SW 1271 (cell line): ENCODE measurements around the gene ACTR5.
"Not testable (repeated sequence)": the region's sequence is repeated elsewhere in the genome, so short reads cannot be mapped to it uniquely, and the experiment has no call there.

Experiments used
- DNase-seq, 2 experiments: peaks; one replicate each; lab custom pipeline; 2025; lab: John Stamatoyannopoulos, UW

Gene ACTR5

DNA sequence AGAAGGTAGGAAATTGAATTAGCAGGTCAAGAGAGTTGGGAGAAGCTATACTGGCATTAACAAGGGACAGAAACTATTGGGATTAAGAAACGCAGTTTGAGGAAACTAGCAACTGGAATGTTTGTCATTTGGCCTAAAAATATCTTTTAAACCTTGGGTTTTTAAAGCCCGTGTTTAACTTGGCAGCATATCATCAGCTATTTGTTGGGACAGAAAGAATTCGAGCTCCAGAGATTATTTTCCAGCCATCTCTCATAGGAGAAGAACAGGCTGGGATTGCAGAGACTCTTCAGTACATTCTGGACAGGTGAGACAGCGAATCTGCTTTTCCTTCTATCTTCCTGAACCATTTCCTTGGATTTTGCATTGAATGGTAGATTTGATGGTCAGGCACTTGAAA lies 17.8 kb downstream of the ACTR5 start:
- DNase-seq, result no peak

DNA sequence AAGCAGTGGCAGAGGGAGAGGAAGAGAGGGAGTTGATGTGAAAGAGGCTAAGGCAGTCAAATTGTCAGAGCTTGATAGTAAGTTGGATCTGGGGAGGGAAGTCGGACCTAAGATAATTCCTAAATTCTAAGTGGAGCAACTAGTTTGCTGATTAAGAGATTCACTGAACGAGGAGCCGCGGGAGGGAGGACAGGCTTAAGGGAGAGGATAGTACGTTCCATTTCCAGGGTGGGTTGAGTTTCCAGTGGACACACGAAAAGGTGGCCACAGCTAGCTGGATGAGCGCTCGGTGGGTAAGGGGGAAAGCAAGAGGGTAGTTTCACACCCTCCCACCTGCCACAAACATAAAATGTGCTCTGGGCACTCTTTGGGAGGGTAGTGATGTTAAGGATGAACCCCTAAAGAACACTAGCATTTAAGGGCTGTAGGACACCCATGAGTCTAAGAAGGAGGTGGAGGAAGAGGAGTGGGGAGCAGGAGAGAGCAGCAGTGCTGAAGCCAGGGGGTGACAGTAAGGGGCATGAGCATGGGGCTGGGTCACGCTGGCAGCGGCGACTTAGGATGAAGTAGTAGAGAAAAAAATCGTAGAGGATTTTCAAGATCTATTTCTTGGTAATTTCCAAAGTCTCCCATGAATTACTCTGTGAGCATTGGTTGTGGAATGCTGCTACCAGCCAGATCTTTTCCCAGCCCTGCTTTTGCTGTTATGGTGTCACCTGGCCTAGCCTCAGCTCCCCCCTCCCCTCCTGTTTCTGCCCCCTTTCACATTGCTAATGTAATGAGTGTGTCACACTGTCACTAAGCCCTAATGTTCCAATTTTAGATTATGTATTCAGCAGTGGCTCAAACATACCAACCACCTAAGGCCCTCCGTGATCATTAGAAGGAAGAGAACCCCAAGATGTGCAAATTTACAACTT lies 21.4 kb downstream of the ACTR5 start:
- no peak for DNase-seq

DNA sequence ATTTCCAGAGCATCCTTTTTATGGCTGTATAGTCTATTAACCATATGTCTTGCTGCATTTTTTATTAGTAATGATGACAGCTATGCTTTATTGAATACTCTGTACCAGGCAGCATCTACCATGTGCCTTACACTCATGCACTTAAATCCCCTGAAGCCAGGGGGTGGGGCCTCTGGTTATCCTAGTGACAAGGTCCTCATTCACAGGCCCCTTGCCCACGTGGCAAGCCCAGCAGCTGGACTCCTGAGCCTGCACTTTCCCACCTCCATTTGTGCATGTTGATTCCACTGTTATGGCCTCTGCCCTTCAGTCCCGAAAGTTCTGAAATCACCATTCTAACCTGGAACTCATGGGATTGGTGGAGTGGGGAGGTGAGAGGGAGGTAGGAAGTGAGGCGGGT lies 22.3 kb downstream of the ACTR5 start:
- no peak for DNase-seq

DNA sequence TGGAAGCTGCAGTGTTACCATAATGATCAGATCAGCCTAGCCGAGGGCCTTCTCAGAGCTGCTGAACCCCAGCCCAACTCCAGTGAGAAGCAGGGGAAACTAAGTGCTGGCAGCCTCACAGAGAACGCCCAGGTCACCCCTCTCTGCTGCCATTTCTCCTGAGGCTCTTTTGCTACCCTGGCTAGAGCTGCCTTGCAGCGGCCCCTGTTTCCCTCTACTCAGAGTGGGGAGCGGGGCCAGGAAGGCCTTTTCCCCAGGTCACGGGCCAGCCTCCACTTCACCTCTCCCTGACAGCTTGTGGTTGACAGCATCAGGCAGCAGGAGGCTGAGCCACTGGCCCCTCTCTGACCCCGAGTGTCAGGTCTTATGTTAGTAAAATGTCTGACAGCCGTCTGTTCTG lies 22.7 kb downstream of the ACTR5 start:
- DNase-seq, result no peak

DNA sequence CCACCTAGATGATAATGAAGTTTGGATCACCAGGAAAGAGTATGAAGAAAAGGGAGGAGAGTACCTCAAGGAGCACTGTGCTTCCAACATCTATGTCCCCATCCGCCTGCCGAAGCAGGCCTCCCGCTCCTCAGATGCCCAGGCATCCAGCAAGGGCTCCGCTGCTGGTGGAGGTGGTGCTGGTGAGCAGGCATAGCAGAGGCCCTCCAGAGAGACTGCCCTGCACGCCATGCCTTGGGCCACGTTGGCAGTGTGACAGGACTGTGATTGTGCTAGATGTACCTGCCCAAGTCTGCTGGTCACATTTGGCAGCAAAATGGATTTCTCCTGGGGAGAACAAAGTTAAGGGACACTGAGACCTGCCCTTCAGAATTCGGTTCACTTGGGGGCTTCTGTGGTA lies 23.4 kb downstream of the ACTR5 start:
- DNase-seq, result no peak

DNA sequence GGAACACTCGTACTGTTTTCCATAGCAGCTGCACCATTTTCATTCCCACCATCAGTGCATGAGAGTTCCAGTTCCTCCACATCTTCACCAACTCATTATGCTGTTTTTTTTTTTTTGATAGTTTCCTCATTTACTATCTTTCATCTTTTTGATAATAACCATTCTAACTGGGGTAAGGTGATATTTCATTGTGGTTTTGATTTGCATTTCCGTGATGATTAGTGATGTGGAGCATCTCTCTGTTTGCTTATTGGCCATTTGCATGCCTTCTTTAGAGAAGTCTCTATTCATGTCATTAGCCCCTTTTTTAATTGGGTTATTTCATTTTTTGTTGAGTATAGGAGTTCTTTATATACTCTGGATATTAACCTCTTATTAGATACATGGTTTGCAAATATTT lies 25.9 kb downstream of the ACTR5 start:
- DNase-seq, result no peak

DNA sequence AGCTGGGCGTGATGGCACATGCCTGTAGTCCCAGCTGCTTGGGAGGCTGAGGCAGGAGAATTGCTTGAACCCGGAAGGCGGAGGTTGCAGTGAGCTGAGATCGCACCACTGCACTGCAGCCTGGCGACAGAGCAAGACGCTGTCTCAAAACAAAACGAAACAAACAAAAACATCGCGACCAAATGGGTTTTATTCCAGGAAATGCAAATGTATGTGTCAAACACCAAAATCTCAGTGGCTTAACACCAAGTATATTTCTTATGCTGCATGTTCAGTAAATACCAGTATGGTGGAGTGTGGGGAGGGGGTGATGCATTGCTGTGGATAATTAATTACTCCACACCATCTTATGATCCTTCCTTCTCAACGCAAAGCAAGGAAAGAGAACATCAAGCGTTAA lies 28.1 kb downstream of the ACTR5 start:
- no peak for DNase-seq

DNA sequence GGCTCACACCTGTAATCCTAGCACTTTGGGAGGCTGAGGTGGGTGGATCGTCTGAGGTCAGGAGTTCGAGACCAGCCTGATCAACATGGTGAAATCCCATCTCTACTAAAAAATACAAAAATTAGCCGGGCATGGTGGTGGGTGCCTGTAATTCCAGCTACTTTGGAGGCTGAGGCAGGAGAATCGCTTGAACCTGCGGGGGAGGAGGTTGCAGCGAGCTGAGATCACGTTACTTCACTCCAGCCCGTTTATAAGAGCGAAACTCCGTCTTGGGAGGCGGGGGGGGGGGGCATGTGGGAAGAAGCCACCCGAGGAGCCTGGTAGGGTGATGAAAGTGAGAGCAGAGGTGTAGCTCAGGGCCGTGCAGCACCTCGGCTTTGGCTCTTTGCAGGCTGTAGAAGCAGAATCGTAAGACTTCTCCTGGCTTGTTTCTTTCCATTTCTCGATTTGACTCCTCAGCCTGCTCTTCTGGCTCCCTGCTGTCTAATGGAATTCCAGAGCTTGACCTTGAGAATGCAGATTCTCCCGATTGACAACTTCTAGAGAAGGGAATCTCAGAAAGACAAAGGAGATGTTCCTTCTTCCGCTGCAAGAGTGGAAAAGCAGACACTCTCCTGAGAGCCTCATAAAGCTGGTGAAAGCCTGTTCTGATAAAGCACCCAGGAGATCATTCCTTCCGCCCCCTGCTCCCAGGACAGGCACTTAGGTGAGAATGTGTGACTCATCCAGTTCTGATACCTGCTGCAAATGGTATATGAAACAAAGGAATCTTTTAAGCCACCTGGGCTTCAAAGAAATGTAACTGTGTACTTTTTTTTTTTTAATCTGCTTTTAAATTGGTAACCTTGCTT lies 31.2 kb downstream of the ACTR5 start:
- no peak for DNase-seq

DNA sequence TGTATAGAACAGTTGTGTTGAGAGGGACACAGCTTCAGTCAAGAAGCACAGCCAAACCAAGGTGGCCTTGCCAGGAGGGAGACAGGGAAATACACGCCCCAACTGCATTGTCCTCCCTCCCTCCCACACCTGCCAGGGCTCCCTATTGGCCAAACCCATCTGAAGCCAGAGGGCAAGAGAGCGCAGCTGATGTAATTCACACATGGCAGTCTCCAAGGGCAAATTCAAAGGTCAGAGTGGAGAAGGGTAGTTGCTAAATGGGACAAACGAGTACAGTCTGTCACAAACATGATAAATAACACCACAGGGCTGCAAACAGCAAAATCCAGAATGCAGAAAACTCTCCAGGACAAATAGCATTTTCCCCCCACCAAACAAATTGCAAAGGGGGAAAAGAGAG lies 34.0 kb downstream of the ACTR5 start:
- no peak for DNase-seq

DNA sequence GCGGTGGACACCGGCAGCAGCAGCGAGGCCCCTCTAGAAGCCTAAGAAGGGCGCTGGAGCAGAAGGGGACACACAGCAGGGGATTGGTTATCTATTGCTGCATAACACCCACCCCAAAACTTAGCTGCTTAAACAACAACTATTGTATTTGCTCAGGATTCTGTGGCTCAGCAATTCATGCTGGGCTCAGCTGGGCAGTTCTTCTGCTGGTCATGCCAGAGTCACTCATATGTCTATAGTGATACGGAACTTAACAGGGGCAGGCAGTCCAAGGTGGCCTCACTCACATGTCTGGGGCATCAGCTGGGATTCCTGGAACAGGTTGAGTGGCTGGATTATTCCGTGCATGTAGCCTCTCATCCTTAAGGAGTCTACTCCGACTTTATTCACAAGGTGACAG lies 39.6 kb downstream of the ACTR5 start:
- no peak for DNase-seq

DNA sequence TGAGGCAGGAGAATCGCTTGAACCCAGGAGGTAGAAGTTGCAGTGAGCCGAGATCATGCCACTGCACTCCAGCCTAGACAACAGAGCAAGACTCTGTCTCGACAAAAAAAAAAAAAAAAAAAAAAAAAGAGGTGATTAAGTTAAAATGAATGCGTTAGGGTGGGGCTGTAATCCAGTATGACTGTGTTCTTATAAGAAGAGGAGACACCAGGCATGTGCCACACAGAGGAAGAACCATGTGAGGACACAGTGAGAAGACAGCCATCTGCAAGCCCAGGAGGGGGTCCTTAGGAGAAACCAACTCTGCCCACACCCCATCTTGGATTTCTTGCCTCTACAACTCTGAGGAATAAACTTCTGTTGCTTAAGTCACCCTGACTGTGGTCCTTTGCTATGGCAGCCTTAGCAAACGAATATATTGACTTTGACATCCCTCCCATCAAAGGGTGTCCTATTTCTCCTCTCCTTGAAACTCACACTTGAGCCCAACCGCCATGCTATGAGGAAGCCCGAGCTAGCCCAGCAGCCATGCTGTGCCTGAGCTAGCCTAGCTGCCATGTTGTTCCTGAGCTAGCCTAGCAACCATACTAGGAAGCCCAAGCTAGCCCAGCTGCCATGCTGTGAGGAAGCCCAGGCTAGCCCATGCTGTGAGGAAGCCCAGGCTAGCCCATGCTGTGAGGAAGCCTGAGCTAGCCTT lies 41.4 kb downstream of the ACTR5 start:
- peak; percentile 75 to 79 for DNase-seq

DNA sequence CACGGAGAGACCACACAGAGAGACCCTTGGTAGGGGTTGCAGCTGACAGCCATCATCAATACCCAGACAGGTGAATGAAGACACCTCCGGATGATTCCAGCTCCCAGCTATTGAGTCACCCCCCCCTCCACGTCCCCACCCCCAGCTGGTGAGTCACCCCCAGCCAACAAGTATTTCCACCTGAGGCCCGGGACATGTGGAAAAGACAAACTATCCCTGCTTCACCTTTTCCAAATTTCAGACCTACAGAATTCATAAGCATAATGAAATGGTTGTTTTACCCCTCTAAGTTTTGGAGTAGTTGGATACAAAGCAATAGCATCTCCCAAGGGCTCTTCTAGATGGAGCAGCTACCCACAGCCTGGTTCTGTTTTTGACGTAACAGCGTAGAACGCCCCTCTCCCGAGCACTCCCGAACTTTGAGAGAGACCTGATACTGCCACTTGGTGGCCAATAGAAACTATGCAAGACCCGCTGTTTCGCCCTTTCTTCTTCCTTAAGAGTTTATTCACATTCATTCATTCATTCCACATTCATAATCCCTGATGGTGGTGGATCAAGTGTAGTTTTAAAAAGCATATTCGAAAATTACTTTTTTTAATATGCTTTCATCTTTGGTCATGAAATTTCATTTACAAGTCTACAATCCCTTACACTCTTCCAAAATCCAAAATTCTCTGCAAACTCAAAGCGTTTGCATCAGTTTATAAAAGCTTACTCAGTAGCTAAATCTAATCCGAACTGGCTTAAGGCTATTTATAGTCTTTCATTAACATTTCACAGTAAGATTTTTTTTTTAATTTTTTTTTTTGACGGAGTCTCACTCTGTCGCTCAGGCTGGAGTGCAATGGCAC lies 42.2 kb downstream of the ACTR5 start:
- DNase-seq, result no peak

DNA sequence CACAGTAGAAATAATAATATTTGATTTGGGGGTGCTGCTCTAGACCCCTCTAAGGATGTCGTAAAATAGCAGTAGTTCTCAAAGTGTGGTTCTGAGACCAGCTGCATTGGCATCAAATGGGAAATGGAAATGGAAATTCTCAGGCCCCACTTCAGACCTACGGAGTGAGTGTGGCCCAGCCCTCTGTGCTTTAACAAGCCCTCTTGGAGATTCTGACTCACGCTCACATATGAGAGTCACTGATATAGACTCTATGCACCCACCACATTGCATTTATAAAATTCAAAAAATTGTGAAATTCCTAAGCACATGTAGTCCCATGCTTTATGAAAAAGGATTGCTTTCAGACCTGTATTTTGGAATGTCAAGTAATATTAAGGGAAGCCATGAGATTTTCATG lies 43.0 kb downstream of the ACTR5 start:
- no peak for DNase-seq

DNA sequence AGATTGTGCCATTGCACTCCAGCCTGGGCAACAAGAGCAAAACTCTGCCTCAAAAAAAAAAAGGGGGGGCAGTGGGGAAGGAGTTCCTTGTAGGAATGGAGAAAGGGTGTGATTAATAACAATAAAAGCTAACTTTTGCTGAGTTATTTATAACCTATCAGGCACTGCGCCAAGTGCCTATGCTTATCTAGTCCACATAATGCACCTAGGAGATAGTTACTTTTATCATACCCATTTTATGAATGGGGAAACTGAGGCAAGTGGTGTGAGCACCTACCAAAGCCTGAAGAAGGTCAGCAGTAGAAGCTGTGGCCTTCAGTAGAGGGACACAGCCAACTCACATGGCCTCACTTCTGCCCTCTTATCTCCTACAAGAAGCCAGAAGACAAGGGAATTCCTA lies 43.7 kb downstream of the ACTR5 start:
- no peak for DNase-seq

DNA sequence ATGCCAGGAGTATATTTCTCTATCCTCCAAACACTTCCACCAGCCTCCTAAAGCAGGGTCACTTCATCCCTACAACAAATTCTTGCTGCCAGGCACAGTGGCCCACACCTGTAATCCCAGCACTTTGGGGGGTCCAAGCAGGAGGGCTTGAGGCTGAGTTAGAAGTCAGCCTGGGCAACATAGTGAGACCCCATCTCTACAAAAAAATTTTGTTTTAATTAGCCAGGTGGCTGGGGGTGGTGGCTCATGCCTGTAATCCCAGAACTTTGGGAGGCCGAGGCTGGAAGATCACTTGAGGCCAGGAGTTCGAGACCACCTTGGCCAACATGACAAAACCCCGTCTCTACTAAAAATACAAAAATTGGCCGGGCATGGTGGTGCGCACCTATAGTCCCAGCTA lies 45.8 kb downstream of the ACTR5 start:
- not testable (repeated sequence) for DNase-seq

DNA sequence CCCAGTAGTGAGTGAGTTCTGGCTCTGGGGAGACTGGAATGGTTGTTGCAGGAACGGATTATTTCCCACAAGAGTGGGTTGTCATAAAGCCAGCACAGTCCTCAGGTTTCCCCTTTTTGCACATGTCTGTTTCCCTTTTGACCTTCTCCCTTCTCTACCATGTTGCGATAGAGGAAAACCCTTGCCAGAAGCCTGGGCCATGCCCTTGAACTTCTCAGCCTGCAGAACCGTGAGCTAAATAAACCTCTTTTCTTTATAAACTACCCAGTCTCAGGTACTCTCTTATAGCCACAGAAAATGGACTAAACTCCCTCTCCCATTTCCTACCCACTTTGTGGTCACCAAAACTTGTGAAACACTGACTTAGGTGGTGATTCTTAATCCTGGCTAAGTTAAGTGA lies 50.0 kb downstream of the ACTR5 start:
- no peak for DNase-seq

DNA sequence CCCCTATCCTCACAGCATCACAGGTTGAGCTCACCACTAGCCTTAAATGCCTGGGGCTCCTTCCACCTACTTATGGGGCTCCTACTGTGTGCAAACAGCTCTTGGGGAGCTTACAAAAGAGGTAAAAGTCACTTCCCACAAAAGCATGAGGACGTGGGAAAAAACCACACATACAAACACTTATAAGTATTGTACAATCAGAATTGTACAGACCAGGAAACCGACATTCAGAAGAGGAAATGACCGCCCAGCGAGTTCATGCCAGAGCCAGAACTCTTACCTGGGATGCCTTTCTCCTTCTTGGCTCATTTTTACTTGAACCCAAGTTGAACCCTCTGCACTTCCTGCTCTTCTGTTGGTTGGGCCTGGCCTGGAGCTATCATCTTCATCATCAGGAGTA lies 50.9 kb downstream of the ACTR5 start:
- no peak for DNase-seq

DNA sequence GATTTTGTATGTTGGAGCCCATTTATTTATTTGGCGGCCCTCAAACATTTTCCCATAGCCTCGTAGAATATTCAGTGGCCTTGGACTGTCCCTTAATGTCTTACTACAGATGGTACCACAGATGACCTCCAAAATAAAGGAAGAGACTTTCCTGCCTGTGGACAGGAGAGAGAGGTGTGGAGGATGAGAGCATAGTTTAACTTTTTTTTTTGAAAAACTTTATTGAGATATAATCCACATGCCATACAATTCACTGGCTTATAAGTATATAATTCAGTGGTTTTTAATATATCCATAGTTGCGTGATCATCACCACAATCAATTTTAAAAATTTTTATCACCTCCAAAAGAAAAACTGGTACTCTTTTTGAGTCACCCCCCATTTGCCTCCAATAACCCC lies 52.6 kb downstream of the ACTR5 start:
- DNase-seq, result no peak

DNA sequence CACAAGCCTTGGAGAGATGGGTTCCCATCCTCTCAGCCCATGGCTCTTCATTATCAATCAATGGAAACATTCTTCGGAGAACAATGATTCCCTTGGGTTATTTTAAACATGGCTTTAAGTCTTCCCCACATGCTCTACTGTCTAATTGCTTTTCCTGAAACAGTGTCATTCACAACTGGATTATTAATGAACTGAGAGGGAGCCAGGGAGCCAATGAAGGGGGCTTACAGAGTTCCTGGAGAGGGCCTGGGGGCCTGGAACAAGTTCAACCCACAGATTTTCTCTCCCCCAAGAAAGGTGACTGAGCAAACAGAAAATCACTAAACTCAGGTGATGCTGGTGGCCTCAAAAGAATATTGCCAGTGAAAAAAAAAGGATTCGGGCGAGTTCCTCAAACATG lies 56.0 kb downstream of the ACTR5 start:
- no peak for DNase-seq

DNA sequence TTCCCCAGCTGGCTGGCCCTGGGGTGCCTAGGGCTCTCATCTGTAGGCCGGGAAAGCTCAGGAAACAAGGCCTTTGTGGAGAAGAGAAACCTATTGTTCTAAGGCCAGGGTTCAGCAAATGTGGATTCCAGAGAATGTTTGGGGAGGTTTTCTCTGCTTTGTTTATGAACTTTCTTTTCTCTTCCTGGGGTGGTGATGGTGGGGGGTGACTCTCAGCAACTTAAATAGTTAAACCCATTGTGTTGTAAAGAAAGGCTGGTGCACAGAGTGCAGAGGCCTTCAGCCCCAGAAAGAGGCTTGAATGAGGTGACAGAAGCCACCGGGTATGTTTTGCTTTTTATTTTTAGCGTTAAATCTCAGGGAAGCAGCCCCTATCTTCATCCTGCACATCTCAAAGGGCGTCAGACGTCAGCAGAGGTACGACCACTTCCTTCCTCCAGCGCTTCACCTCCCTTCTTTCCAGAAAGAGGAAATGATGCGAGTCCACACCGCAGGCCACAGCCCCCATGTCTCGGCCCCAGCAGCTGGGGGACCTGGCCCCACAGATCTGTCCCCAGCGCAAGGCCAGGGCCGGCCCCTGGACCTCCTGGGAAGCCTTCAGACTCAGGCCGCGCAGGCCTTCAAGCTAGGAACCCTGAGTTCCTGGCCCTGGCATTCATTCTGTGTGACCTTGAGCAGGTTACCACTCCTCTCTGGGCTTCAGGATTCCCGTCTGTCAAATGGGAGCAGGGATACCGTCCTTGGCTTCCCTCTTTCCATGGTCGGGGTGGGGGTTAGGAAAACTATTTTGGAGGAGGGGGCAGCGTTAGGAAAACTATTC lies 56.6 kb downstream of the ACTR5 start:
- DNase-seq, result no peak

DNA sequence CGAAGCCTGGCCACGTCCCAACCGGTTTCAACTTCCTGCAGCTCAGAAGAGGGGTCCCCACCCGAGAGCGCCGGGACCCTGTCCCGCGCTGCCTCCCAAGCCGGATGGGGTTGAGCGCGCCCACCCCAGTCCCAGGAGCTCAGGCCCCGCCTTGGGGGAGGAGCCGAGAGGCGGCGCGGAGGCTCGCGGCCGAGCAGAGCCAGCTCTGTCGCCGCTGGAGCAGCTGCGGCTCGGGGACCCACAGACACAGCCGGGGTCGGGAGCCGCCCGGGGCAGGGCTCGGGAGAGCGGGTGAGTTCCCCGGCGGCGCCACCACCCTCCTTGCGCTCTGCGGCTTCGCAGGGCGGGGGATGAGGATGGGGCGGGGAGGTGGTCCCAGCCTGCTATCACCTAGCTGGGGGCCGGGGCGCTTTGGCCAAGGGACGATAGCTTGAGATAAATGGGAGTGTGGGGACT lies 57.3 kb downstream of the ACTR5 start, which contains the start of gene PPP1R16B:
Gene PPP1R16B (plus strand): TSS at position 196 of the 456 bp plus-strand sequence. CDS start 30,229 bp downstream, outside the sequence.
- DNase-seq, result peak in 1 of 2 experiments; percentile 23
